Measurements from ENCODE around the gene DKK1. TPM values are rescaled to one million over a fixed set of nuclear protein-coding genes. Genes with fewer than 3 reads are reported as not detected.

DKK1 gene
- total and polyA plus RNA-seq, 2 of the 13 experiments (the other 11 are each of a cell fraction or from before 2014, with no cell fraction given) = 123 to 262 TPM

DNA sequence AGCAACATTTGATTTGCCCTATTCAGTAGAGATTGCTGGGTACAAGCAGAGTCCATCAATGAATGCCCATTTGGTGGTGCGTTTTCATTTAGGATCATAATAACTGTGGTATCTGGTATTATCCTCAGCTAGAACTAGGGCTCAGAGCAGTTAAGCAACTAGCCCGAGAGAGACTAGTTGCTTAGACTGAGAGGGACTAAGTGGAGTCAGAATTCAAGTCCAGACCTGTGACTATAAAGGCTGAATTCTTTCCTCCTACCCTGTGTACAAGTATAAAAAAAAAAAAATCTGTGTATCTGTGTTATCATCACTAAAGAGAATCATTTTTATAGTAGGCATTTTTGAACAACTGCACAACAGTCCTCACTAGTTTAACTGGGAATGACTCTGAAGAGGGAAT lies 45.3 kb upstream of the DKK1 start:
- ATAC-seq (no peak), DNase-seq (ENCODE audit: low spot score) (no peak), FAIRE-seq (no peak)
- no peaks in the 10 kb centered on the region for H3K36me3 ChIP-seq (replicated peaks in 1 of 2; ENCODE audit: control insufficient read depth in 1 of 2, insufficient read depth in 2 of 2, low read length in 2 of 2)
- no peak for TF ChIP-seq ZNF343 (CRISPR knock-in tag; IDR thresholded peaks at IDR 0.05)
- BruUV-seq (replicated peaks) = no TSS peak
- H3K4me3 ChIP-seq (replicated peaks in 1 of 3; ENCODE audit: insufficient read depth in 1 of 3, low read depth in 2 of 3, low read length in 3 of 3) = no peak overlapping the region
- no peak overlapping the region for H3K27ac ChIP-seq (ENCODE audit: extremely low read length, insufficient read depth, low read length)
- POLR2A ChIA-PET = no interaction called here
- H4K20me1 ChIP-seq (ENCODE audit: insufficient read depth, low read length) = no peaks in the 10 kb centered on the region
- WGBS (ENCODE audit: low lambda C conversion rate) = 32% methylated on average over 2 of the region's 2 CpGs
- no peak overlapping the region for H2AFZ ChIP-seq (ENCODE audit: low read length)
- H3K79me2 ChIP-seq (ENCODE audit: insufficient read depth, low read length) = no peaks in the 10 kb centered on the region
- CTCF ChIA-PET (ENCODE audit: low intra/inter-chr PET ratio, low total read pairs) = no interaction called here
- H3K9me3 ChIP-seq (ENCODE audit: low read length) = no peaks in the 10 kb centered on the region
- in situ Hi-C loops (cut with HindIII; ENCODE audit: extremely low pct_ligation_motif_present, low pct_unique_long_range_greater_than_20kb) (no loop called here), intact Hi-C loops (cut with micrococcal nuclease; ENCODE audit: unreplicated experiment) (no loop called here)
- H3K4me2 ChIP-seq (ENCODE audit: low read depth, low read length) = no peak overlapping the region
- no peaks in the 10 kb centered on the region for H3K4me1 ChIP-seq (ENCODE audit: insufficient read depth, low read length)
- no peak overlapping the region for H3K9ac ChIP-seq (ENCODE audit: insufficient read depth, low read depth, low read length)
- H3K27me3 ChIP-seq (ENCODE audit: control insufficient read depth in 1 of 2, insufficient read depth in 2 of 2, low read length in 2 of 2) = no peaks in the 10 kb centered on the region

DNA sequence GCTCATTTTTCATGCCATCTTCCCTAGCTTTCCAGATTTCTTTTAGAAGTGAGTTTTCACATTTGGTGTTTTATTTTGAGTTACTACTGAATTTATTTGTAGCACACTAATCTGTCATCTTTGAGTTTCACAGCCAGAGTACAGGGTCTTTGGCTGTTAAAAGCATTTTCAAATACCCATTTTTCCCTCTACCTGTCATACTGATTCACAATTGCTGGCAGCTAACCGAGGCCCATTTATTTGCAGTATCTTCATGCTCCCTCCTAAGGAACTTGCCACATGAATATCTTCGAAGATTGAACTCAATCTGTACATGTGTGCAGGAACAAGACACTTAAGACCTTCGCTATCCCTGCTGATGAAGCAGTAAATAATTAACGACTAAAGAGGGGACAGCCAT lies 44.8 kb upstream of the DKK1 start:
- Histone ChIP-seq H3K9me3 (ENCODE audit: low read length) (no peaks in the 10 kb centered on the region), H3K4me3 (replicated peaks in 1 of 3; ENCODE audit: insufficient read depth in 1 of 3, low read depth in 2 of 3, low read length in 3 of 3) (no peak overlapping the region), H3K27me3 (ENCODE audit: control insufficient read depth in 1 of 2, insufficient read depth in 2 of 2, low read length in 2 of 2) (no peaks in the 10 kb centered on the region), H4K20me1 (ENCODE audit: insufficient read depth, low read length) (no peaks in the 10 kb centered on the region), H3K9ac (ENCODE audit: insufficient read depth, low read depth, low read length) (no peak overlapping the region), H3K4me1 (ENCODE audit: insufficient read depth, low read length) (no peaks in the 10 kb centered on the region), H3K79me2 (ENCODE audit: insufficient read depth, low read length) (no peaks in the 10 kb centered on the region), H3K4me2 (ENCODE audit: low read depth, low read length) (no peak overlapping the region), H3K27ac (ENCODE audit: extremely low read length, insufficient read depth, low read length) (no peak overlapping the region), H3K36me3 (replicated peaks in 1 of 2; ENCODE audit: control insufficient read depth in 1 of 2, insufficient read depth in 2 of 2, low read length in 2 of 2) (no peaks in the 10 kb centered on the region), H2AFZ (ENCODE audit: low read length) (no peak overlapping the region)
- DNase-seq (ENCODE audit: low spot score) (no peak), ATAC-seq (no peak), FAIRE-seq (no peak)
- POLR2A ChIA-PET = no interaction called here
- CTCF ChIA-PET (ENCODE audit: low intra/inter-chr PET ratio, low total read pairs) = no interaction called here
- intact Hi-C loops (cut with micrococcal nuclease; ENCODE audit: unreplicated experiment) = no loop called here
- 26% methylated on average over 4 of the region's 4 CpGs for WGBS (ENCODE audit: low lambda C conversion rate)
- BruUV-seq (replicated peaks) = no TSS peak
- in situ Hi-C loops (cut with HindIII; ENCODE audit: extremely low pct_ligation_motif_present, low pct_unique_long_range_greater_than_20kb) = no loop called here
- TF ChIP-seq, protein P1, sequence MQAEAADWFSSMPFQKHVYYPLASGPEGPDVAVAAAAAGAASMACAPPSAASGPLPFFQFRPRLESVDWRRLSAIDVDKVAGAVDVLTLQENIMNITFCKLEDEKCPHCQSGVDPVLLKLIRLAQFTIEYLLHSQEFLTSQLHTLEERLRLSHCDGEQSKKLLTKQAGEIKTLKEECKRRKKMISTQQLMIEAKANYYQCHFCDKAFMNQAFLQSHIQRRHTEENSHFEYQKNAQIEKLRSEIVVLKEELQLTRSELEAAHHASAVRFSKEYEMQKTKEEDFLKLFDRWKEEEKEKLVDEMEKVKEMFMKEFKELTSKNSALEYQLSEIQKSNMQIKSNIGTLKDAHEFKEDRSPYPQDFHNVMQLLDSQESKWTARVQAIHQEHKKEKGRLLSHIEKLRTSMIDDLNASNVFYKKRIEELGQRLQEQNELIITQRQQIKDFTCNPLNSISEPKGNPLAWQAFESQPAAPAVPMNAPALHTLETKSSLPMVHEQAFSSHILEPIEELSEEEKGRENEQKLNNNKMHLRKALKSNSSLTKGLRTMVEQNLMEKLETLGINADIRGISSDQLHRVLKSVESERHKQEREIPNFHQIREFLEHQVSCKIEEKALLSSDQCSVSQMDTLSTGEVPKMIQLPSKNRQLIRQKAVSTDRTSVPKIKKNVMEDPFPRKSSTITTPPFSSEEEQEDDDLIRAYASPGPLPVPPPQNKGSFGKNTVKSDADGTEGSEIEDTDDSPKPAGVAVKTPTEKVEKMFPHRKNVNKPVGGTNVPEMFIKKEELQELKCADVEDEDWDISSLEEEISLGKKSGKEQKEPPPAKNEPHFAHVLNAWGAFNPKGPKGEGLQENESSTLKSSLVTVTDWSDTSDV (CRISPR knock-in tag; IDR thresholded peaks at IDR 0.05) = no peak
- TF ChIP-seq, protein P2, sequence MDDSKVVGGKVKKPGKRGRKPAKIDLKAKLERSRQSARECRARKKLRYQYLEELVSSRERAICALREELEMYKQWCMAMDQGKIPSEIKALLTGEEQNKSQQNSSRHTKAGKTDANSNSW (CRISPR knock-in tag; IDR thresholded peaks at IDR 0.05; ENCODE audit: borderline replicate concordance) = no peak
- no peak for TF ChIP-seq NCOA5 (CRISPR knock-in tag; IDR thresholded peaks at IDR 0.05)
- TF ChIP-seq, protein P3, sequence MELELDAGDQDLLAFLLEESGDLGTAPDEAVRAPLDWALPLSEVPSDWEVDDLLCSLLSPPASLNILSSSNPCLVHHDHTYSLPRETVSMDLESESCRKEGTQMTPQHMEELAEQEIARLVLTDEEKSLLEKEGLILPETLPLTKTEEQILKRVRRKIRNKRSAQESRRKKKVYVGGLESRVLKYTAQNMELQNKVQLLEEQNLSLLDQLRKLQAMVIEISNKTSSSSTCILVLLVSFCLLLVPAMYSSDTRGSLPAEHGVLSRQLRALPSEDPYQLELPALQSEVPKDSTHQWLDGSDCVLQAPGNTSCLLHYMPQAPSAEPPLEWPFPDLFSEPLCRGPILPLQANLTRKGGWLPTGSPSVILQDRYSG (CRISPR knock-in tag; IDR thresholded peaks at IDR 0.05) = no peak
- TF ChIP-seq HNF4A (CRISPR knock-in tag; IDR thresholded peaks at IDR 0.05) = no peak
- TF ChIP-seq, protein P4, sequence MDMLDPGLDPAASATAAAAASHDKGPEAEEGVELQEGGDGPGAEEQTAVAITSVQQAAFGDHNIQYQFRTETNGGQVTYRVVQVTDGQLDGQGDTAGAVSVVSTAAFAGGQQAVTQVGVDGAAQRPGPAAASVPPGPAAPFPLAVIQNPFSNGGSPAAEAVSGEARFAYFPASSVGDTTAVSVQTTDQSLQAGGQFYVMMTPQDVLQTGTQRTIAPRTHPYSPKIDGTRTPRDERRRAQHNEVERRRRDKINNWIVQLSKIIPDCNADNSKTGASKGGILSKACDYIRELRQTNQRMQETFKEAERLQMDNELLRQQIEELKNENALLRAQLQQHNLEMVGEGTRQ (IDR thresholded peaks at IDR 0.05; ENCODE audit: low read depth, low read length) = no peak
- TF ChIP-seq, protein P4 (CRISPR knock-in tag; IDR thresholded peaks at IDR 0.05; ENCODE audit: borderline replicate concordance) = no peak
- no peak for TF ChIP-seq CREM (IDR thresholded peaks at IDR 0.05)
- no peak for TF ChIP-seq CREM (CRISPR knock-in tag; IDR thresholded peaks at IDR 0.05)
- no peak for TF ChIP-seq ZBTB42 (CRISPR knock-in tag; IDR thresholded peaks at IDR 0.05)
- TF ChIP-seq ZBTB8A (CRISPR knock-in tag; IDR thresholded peaks at IDR 0.05; ENCODE audit: borderline replicate concordance, low read depth) = no peak

All from HepG2 (cell line).